CMK (cell line): ENCODE results near the gene MT4.
A peak's percentile ranks its signal among the peaks of the same experiment; 100 is the strongest.

ENCODE experiments used
- DNase-seq: peaks from one replicate; pipeline ENCODE4 v3.0.0-alpha.2; 2010; ENCODE audit warnings: low read depth

The MT4 gene

GRCh38 chr16:56564793-56565477 is at the start of gene MT4:
Gene MT4, plus strand, starts transcription at chr16:56565073. Its CDS starts 56 bp downstream, at chr16:56565129.
- DNase-seq: no peak

DNA sequence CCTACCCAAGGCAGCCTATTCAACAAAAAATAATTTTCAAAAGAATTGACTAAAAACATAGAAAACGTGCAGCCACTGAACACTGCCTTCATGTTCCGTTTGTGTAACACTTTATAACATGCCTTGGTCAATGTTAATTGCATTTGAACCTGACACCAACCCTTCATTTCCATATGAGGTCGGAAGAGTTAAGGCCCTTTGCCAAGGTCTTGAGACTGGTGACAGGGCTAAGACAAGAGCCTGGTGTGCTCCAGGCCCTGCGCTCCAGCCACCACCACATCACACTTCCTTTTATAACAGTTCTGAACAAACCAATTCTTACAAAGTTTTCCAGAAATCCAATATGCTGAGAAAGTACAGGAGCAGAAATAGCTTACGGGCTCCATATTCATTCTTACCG is 49.2 kb upstream of the MT4 start:
- no peak for DNase-seq

- DNase-seq: no peak
These were observed 47.7 kb upstream of the MT4 start for GRCh38 chr16:56517206-56517605.

- no peak for DNase-seq
These were observed 46.4 kb upstream of the MT4 start for GRCh38 chr16:56518425-56518824.

DNA sequence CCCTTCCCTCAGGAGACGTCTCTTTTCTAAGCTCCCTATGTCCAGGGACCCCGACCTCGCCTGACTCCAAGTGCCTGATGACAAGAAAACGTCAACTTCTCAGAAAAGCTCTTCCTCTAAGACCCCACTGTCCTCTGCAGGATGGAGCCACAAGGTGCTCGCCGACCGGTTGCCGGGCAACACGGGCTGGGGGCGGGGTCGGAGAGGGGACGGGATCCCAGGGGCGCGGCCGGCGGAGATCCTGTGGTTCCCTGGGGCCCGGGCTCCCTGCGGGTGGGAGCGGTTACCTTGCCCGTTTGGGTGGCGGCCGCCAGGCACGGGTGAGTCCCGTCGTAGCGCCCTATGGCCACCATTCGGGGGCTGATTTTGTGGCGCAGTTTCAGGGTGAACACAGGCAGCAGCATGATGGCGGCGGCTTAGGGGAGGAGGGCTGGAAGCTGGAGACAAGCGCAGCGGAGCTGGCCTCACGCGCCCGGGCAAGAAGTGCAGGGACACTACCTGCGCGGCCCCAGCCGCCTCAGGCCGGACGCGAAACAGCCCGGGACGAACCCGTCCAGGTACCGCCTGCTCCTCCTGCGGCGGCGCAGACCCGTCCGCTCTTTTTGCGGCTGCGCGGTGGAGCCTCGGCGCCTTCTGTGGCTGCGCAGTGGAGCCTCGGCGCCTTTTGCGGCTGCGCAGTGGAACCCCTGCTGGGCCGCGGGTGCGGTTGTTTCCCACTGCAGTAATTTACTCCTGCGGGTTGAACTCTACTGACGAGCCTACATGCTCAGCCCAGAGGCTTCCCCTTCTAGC is 45.2 kb upstream of the MT4 start, which contains the start of gene BBS2:
BBS2 (minus strand) TSS at position 566 of the 792 bp plus-strand sequence; CDS start at position 404, 162 bp downstream.
- DNase-seq: peak; percentile 51

DNA sequence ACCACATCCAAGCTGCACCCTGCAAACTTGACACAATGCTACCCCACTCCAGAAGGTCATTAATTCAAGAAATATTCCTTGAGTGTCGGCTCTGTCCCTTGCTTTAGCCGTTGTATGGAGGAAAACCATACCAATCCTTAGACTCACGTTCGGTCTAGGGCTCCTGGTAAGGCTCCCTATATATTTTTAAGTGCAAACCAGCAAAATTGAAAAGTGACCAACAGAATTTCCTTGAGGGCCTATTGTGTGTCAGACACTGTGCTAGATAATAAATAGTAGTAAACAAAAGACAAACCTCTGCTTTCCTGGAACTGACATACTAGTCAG is 44.7 kb upstream of the MT4 start:
- DNase-seq: no peak

- no peak for DNase-seq
These were observed 39.6 kb upstream of the MT4 start for GRCh38 chr16:56525236-56525635.

GRCh38 chr16:56530872-56531271 is 34.0 kb upstream of the MT4 start:
- no peak for DNase-seq

- DNase-seq: no peak
These were observed 32.2 kb upstream of the MT4 start for GRCh38 chr16:56532714-56533113.

- DNase-seq: no peak
These were observed 30.0 kb upstream of the MT4 start for GRCh38 chr16:56534847-56535383.

GRCh38 chr16:56538331-56538730 is 26.5 kb upstream of the MT4 start:
- DNase-seq: no peak

DNA sequence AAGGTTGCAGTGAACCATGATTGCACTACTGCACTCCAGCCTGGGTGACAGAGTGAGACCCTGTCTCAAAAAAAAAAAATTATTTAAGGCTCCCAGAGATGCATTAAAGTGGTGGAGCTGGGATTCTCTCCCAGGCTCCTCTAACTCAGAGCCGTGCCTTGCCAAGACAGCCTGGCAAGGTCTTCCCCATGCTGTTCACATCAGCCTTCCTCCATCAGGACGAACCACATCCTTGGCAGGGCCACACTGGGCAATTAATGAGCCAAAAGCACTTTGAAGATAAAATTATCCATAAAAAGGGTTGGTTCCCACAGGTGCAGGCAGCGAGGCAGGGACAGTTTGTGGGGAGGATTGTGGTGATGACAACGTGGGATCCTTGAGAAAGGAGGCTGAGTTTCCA is 25.2 kb upstream of the MT4 start:
- no peak for DNase-seq

- no peak for DNase-seq
These were observed 22.8 kb upstream of the MT4 start for GRCh38 chr16:56542039-56542438.

- DNase-seq: no peak
These were observed 17.5 kb upstream of the MT4 start for GRCh38 chr16:56547120-56547948.

GRCh38 chr16:56547949-56548567 is 16.8 kb upstream of the MT4 start:
- DNase-seq: no peak

DNA sequence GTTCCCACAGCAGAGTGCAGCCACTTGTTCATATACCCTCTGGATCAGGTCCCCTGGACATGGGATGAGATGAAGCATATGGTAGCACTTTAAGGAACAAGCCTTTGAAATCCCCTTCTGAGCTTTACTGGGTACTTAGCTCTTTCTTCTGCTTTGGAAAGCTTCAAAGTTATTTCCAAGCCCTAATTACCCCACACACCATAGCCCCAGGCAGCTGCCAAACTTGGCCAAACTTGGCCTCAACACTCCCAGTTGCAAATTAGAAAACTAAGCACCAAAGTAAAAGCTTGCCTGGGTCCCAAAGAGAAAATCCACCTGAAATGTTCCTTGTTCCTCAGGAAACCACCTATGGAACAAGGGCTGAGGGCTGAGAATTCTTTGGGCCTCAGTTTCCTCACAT is 15.7 kb upstream of the MT4 start:
- no peak for DNase-seq

GRCh38 chr16:56549744-56550385 is 15.0 kb upstream of the MT4 start:
- DNase-seq: no peak

DNA sequence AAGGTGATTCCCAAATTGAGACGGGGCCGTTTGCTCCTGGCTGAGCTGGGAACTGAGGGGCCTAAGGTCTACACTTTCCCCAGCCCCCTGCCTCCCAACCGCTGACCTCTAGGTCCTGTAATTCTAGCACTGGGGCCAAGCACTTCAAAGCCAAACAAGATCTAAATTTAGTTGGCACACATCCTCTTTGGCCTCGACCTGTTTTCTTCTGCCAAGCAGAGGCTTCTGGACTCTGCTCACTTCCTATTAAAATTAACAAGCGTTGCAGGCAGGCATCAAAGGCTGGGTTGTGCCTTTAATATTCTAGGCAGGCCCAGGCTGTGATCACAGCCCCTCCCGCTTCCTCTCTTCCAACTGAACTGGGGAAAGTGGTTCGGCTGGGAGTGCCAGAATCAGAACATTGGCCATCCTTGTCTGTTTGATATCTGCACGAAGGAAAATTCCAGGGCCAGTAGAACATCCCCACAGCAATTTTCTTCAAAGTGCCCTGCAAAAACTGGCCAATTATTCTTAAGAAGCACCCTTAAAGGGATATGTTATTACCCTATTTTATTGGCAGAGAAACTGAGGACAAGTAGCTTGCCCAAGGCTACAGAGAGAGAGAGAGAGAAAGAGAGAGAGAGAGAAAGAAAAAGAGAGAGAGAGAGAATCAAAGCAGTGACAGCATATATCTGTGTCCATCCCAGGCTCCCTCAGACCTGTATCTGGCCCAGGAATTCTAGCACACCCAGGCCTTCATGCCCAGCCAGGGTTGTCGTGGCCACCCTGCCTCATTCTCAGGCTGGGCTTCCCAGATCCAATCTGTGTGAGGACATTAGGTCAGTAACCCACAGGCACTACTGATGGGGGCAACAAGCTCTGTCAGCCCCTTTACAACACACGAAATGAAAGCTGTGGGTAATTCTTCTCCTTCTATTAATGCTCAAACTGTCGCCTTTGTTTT is 12.8 kb upstream of the MT4 start:
- no peak for DNase-seq

GRCh38 chr16:56554441-56554840 is 10.4 kb upstream of the MT4 start:
- DNase-seq: no peak

GRCh38 chr16:56558024-56558747 is 6.7 kb upstream of the MT4 start:
- no peak for DNase-seq
